Measurements from ENCODE around the gene ERBB4. TPM values are rescaled to one million over a fixed set of nuclear protein-coding genes. Genes with fewer than 3 reads are reported as not detected.

ERBB4 gene
- total RNA-seq, 1 experiment from 2014 or later, result not detected

GRCh38 chr2:212489719-212490346, 48.8 kb downstream of the ERBB4 start:
- H3K27me3 Mint-ChIP-seq (ENCODE audit: insufficient read depth, unreplicated experiment), result peaks cover 78% of the 10 kb centered on the region
- no TSS peak for BruUV-seq (replicated peaks)
- no peak for DNase-seq (ENCODE audit: unreplicated experiment)
- H3K36me3 Mint-ChIP-seq (ENCODE audit: insufficient read depth, unreplicated experiment), result no peaks in the 10 kb centered on the region
- ChIA-PET CTCF (no interaction called here), POLR2A (no interaction called here)
- H3K4me3 Mint-ChIP-seq (ENCODE audit: unreplicated experiment), result no peak overlapping the region
- H3K9me3 Mint-ChIP-seq (ENCODE audit: unreplicated experiment), result no peaks in the 10 kb centered on the region
- intact Hi-C loops (cut with micrococcal nuclease), result no loop called here
- H3K4me1 Mint-ChIP-seq (ENCODE audit: insufficient read depth, unreplicated experiment), result no peaks in the 10 kb centered on the region
- H3K27ac Mint-ChIP-seq (ENCODE audit: low read depth, unreplicated experiment), result no peak overlapping the region
- no peak for TF ChIP-seq CTCF (IDR thresholded peaks at IDR 0.05; ENCODE audit: unreplicated experiment)

GRCh38 chr2:212488611-212489010, 50.0 kb downstream of the ERBB4 start:
- peaks cover 79% of the 10 kb centered on the region for H3K27me3 Mint-ChIP-seq (ENCODE audit: insufficient read depth, unreplicated experiment)
- H3K4me1 Mint-ChIP-seq (ENCODE audit: insufficient read depth, unreplicated experiment), result no peaks in the 10 kb centered on the region
- no peak for TF ChIP-seq CTCF (IDR thresholded peaks at IDR 0.05; ENCODE audit: unreplicated experiment)
- no peaks in the 10 kb centered on the region for H3K36me3 Mint-ChIP-seq (ENCODE audit: insufficient read depth, unreplicated experiment)
- intact Hi-C loops (cut with micrococcal nuclease), result no loop called here
- H3K9me3 Mint-ChIP-seq (ENCODE audit: unreplicated experiment), result no peaks in the 10 kb centered on the region
- DNase-seq (ENCODE audit: unreplicated experiment), result no peak
- H3K4me3 Mint-ChIP-seq (ENCODE audit: unreplicated experiment), result no peak overlapping the region
- CTCF ChIA-PET, result no interaction called here
- POLR2A ChIA-PET, result no interaction called here
- H3K27ac Mint-ChIP-seq (ENCODE audit: low read depth, unreplicated experiment), result no peak overlapping the region
- no TSS peak for BruUV-seq (replicated peaks)

- H3K27ac Mint-ChIP-seq (ENCODE audit: low read depth, unreplicated experiment), result no peak overlapping the region
- peaks cover 55% of the 10 kb centered on the region for H3K27me3 Mint-ChIP-seq (ENCODE audit: insufficient read depth, unreplicated experiment)
- H3K4me3 Mint-ChIP-seq (ENCODE audit: unreplicated experiment), result no peak overlapping the region
- no peak for DNase-seq (ENCODE audit: unreplicated experiment)
- POLR2A ChIA-PET, result no interaction called here
- no peaks in the 10 kb centered on the region for H3K9me3 Mint-ChIP-seq (ENCODE audit: unreplicated experiment)
- intact Hi-C loops (cut with micrococcal nuclease), result no loop called here
- CTCF ChIA-PET, result interaction anchor here (0.7 kb wide), 1 partner anchor 740 kb away, joined by 3 read pairs; no protein-coding TSS in a partner anchor
- no peaks in the 10 kb centered on the region for H3K4me1 Mint-ChIP-seq (ENCODE audit: insufficient read depth, unreplicated experiment)
- TF ChIP-seq CTCF (IDR thresholded peaks at IDR 0.05; ENCODE audit: unreplicated experiment), result no peak
- no peaks in the 10 kb centered on the region for H3K36me3 Mint-ChIP-seq (ENCODE audit: insufficient read depth, unreplicated experiment)
- BruUV-seq (replicated peaks), result no TSS peak
Measured at GRCh38 chr2:212484563-212485080, 54.0 kb downstream of the ERBB4 start.

- CTCF ChIA-PET, result no interaction called here
- DNase-seq (ENCODE audit: unreplicated experiment), result no peak
- intact Hi-C loops (cut with micrococcal nuclease), result no loop called here
- POLR2A ChIA-PET, result no interaction called here
- H3K4me1 Mint-ChIP-seq (ENCODE audit: insufficient read depth, unreplicated experiment), result no peaks in the 10 kb centered on the region
- H3K4me3 Mint-ChIP-seq (ENCODE audit: unreplicated experiment), result no peak overlapping the region
- TF ChIP-seq CTCF (IDR thresholded peaks at IDR 0.05; ENCODE audit: unreplicated experiment), result no peak
- peaks cover 52% of the 10 kb centered on the region for H3K27me3 Mint-ChIP-seq (ENCODE audit: insufficient read depth, unreplicated experiment)
- no peaks in the 10 kb centered on the region for H3K36me3 Mint-ChIP-seq (ENCODE audit: insufficient read depth, unreplicated experiment)
- H3K9me3 Mint-ChIP-seq (ENCODE audit: unreplicated experiment), result no peaks in the 10 kb centered on the region
- no peak overlapping the region for H3K27ac Mint-ChIP-seq (ENCODE audit: low read depth, unreplicated experiment)
- BruUV-seq (replicated peaks), result no TSS peak
Measured at GRCh38 chr2:212480447-212480846, 58.2 kb downstream of the ERBB4 start.
